Measurements from ENCODE around the gene ADAMTS7.
"Not testable (repeated sequence)": the region's sequence is repeated elsewhere in the genome, so short reads cannot be mapped to it uniquely, and the experiment has no call there.

The ADAMTS7 gene

DNA sequence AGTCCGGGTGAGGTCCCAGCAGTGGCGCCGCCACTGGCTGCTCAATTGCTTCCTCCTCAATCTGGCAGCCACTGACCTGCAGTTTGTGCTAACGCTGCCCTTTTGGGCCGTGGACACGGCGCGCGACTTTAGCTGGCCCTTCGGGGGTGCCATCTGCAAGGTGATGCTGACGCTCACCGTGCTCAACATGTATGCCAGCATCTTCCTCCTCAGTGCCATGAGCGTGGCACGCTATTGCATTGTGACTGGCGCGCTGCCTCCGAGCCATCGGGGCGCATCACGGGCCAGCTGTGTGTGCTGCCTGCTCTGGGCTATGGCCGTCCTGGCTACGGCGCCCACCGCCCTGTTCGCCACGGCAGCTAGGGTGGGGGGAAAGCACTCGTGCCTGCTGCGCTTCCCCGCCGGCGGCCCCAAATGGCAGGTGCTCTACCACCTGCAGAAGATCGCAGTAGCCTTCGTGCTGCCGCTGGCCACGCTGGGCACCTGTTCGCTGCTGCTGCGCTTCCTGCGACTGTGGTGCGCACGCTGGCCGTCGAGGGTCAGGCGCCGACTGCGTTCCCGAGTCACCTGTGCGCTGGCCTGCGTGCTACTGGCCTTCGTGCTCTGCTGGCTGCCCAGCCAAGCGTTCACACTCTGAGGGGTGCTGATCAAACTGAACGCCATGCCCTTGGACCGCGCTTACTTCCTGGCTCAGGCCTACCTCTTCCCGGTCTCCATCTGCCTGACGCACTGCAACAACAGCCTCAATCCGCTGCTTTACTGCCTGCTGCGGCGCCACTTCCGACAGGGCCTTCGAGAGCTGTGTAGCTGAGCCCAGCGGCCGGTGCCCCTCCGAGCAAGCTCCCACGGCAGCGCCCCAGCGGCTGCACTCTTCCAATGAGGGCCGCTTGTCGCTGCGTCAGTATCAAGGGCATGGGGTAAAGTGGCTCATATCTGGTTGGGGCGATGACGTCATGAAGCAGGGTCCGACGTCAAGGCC, 20.3 kb upstream of the ADAMTS7 start:
- DNase-seq = no peak

DNA sequence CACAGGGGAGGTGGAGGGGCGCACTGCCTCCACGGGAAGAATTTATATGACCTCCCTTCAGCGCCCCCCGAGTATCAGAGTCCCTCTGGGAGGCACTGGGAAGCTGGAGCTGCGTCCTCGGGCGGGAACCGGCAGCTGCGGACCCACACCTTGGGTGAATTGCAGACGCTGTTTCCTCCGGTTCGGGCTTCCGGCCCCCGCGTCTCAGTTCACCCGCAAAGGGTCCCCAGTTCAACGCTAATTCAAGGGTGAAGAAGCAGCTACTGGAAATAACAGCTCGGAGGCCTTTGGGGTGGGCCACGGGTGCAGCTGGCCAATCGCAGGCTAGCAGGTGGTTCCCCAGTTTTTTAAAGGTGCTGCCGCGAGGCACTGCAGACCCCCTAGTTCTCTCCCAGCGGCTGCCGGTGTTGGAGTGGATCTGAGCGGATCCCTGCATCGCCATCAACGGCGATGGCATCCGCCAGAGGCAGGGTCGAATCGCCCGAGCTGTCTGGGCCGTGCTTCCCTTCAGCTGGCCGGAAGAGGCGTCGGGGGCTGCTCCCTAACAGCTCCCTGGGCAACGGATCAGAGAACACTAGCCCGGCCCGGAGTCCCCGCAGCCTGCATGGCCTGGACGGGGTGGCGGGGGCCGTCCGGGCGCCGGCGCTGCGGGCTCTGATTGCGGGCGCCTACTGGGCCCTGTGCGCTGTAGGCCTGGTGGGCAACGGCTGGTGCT, 19.4 kb upstream of the ADAMTS7 start:
- no peak for DNase-seq

DNA sequence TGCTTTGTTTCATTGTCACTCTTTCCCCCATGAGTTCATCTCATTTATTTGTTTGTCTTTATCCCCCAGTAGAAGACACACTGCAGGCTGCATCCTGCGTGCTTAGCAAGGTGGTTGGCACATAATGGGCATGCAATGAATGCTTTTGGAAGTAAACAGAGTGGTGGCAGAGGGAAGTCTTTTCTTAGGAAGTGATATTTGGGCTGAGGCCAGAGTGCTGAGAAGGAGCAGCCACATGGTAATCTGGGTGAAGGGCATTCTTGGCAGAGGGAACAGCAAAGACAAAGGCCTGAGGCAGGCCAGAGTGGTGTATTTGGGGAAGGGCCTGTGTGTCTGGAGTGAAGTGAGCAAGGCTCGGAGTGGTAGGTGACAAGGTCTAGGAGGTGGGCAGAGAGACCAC, 17.7 kb upstream of the ADAMTS7 start:
- DNase-seq = no peak

DNA sequence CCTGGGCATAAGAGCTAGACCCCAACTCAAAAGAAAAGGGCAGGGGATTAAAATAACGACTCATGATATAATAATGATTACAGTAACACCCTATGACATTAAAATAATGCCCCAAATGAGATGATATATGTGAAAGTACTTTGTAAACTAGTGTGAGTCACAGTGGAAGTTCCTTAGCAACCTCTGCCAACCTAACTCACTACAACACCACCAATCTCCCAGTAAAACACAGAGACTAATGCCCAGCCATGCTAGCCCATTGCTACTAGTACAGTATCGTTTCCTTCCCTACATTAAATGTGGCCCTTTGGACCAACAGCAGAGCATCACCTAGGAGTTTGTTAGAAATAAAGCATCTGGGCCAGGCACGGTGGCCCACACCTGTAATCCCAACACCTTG, 11.2 kb upstream of the ADAMTS7 start:
- DNase-seq = no peak

DNA sequence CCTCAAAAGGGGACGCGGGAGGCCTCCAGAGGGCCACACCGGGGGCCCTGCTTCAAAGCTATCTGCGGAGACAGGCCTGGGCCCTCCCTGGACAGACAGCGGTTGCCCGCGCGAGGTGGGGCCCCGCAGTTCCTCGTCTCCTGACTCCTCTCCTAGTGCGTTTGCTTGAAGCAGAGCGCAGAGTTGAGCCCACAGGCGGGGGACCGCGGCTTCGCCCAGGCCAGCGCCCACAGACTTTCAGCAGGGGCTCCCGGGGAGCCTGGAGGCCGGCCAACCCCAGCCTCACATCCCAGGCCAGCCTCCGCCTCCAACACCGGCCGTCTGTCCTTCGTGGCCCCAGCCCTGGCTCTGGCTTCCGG, 540 bp upstream of the ADAMTS7 start:
- DNase-seq = no peak

DNA sequence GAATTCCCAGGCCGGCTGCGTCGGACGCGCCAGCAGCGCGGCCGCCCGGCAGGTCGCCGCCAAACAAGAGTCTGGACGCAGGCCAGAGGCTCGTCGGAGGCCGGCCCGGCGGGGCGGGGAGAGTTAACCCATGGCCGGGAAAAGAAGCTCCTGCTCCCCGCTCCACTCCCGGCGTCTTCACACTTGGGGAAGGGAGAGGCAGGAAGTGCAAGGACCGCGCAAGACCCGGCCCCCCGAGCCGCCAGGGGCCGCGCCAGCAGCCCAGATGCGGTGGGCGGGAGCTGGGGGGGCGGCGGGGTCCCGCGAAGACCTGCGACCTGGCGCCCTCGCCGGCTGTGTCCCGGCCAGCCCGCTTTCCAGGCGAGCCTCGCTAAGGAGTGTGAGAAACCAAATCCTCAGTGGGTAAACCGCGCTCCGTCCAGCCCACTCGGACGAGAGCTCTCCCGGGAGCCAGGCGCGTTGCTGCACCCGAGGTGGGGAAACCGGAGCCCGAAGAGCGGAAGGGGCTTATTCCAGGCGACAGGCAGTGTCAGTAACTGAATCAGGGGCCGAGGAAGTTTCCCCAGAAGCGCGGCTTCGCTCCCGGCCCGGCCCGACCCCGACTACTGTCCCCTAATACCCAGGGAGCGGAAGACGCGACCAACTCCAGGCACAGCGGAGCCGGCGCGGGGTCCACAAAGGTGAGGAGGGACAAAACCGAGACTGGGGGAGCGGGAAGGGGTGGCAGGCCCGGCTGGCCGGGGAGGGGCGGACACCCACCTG, 721 bp downstream of the ADAMTS7 start:
- DNase-seq = peak in 1 of 2 experiments; percentile 32

DNA sequence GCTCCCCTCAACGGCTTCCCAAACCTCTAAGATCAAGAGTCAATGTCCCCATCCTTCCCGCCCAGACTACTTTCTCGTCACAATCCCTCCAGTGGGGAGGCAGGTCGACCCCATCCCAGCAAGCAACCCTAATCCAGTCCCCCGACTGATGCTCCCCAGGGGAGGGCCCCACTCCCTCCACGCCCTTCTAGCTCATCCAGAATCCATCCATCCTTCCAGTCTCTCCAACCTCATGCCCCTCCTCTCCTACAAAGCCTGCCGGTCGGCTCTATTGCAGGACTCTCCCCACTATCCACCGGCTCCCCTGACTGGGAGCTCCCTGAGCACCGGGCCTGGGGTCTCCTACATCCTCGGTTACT, 1.3 kb downstream of the ADAMTS7 start:
- DNase-seq = no peak

DNA sequence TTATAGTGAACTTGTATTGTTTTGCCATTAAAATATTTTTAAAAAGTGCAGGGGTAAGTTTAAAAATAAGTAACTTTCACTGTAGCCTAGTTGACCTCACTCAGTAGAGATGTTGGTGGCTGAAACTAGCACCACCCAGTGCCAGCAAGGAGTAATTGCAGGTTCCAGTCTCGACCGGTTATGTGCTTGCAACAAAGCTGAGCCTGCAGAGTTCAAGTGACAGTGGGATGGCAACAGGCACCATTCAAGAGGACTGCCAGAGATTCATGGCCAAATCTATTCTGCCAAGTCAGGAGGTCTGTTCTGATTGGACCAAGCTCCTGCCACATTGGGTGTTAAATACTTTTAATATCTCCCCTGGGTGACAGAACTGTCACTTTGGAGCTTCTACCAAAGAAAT, 2.7 kb downstream of the ADAMTS7 start:
- peak in 1 of 2 experiments; percentile 17 for DNase-seq

DNA sequence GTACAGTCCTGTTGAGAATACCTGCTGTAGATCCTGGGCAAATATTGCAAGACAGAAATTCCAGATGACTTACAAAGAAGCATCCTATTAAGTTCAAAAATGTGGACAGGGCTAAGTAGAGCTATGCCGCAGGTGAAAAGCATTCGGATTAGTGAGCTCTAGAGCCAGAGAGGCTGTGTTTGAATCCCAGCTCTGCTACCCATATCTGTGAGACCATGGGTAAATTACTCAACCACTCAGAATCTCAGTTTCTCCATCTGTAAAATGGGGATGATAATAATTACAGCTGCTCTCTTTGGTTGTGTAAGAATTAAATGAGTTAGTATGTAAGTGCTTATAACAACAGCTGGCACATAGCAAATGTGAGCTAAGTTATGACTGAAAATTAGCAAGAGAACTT, 3.9 kb downstream of the ADAMTS7 start:
- no peak for DNase-seq

DNA sequence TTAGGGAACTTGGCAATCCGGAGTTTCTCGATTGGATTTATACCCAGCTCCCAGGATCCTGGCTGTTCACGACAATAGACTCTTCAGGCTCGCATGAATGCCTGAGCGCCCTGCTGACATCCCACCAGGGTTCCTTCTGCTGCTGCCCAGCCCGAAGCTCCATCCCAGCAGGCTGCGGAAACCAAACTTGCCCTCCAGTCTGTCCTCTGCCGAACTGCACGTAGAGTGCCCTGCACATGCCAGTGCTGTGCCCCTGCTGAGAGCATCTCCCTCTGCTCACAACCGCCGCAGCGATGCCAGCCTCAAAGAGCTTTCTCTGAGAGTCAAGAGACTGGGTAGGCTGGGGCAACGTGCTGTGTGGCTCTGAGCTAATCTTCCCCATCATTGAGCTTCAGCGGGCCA, 6.9 kb downstream of the ADAMTS7 start:
- DNase-seq = peak in 1 of 2 experiments; percentile 38

DNA sequence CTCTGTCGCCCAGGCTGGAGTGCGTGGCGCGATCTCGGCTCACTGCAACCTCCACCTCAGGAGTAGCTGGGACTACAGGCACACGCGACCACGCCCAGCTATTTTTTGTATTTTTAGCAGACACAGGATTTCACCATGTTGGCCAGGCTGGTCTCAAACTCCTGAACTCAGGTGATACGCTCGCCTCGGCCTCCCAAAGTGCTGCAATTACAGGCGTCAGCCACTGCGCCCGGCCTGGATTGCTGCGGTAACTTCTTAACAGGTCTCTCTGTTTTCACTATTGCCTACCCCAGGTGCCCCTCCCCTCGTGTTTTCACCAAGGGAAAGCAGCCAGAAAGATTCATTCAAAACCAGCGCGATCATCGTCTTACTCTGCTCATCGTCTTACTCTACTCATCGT, 10.5 kb downstream of the ADAMTS7 start:
- DNase-seq = no peak

DNA sequence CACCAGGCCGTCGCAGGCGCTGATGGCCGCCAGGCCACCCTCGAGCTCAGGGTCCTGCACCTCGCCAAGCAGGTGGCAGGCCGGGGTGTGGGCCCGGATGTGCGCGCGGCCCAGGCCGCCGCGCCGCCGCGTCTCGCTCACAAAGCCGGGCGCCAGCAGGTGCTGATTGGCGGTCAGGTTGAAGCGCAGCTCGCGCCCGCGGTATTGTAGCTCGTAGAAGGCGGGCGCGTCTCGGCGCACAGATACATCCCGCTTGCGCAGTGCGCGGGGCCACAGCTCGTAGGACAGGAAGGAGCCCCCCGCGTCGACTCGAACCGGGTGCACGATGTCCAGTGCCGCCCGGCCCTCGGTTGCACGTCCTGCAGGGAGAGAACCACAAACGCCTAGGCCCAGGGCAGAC, 11.1 kb downstream of the ADAMTS7 start:
- no peak for DNase-seq

DNA sequence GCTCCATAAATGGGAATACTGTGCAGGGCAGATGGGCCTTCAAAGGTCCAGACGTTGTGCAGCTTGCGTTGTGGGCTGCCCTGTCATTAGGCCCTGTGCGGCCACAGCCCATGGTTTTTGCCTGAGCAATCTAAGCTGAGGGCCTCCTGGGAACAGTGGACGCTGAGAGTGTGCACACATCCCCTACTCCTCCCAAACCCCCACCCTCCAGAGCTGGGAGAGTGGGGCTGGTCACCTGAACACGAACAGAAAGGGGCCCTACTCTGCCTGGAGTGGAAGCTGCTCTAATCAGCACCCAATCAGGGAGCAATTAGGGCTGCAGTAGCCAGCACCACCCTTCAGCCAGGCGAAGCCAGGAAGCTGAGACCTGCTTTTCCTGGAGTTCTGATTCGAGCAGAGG, 12.2 kb downstream of the ADAMTS7 start:
- not testable (repeated sequence) for DNase-seq

DNA sequence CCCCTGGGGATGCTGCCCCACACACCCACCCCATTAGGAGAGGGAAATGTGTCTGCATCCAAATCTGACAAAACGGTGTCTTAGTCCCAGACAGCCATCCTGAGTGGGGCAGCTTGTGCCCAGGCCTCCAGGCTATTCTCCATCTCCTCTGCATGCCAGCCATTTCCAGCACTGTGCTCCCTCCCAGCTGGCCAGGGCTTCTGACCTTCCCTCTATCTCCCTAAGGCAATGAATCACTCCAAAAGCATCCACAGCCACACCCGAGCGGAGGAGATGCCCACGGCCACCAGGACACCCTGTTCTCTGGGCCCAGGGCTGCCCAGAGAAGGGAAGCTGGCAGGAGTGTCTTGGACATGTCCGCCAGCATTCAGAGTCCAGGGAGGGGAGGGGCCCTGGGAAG, 12.9 kb downstream of the ADAMTS7 start:
- DNase-seq = not testable (repeated sequence)

DNA sequence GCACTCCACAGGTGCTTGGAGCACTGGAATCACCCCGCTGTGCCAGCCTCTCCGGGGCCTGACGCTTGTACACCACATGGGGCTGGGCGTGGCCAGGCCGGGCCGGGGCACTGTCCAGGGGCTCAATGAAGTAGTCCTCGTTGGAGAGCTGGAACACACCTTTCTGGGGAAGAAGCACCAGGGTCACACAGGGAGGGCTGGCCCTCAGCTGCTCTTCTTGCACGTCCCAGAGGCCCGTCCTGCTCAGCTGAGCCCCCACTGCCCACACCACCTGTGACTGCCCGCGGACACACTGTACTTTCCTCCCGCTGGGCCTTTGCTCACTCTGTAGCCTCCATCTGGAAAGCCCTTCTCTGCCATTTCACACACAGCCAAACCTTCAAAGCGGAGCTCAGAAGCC, 13.3 kb downstream of the ADAMTS7 start:
- DNase-seq = no peak

DNA sequence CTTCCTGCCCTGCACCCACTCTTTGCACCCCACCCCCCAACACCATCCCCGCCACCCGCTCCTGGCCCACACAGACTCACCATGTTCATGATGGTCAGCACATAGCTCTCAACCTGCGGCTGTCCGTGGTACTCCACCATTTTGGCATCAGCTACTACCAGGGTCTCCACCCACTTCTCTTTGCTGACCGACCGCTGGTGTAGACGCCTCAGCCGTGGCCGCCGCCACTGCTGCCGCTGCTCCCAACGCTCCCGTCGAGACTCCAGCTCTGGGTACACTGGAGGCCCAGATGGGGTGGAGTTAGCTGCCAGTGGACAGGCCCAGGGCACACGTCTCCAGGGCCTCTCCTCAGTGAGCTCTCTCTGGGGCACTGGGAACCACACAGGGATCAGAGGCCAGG, 14.8 kb downstream of the ADAMTS7 start:
- no peak for DNase-seq

DNA sequence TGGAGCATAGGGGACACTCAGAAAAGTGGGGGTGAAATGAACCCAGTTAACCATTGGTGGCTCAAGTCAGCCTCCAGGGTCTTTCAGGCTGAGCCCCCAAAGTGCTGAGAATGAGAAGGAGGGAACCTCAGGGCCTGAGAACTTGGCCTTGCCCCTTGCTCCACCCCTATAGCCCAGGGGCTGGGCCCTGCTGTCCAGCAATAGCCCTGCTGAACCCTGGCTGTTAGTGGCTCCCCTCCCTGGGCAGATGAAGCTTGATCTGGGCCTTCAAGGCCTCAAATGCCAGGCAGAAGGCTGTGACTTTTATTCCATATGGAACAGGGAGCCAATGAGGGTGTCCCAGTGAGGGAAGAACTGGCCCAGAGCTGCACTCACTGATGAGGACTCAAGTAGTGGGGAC, 16.2 kb downstream of the ADAMTS7 start:
- no peak for DNase-seq

DNA sequence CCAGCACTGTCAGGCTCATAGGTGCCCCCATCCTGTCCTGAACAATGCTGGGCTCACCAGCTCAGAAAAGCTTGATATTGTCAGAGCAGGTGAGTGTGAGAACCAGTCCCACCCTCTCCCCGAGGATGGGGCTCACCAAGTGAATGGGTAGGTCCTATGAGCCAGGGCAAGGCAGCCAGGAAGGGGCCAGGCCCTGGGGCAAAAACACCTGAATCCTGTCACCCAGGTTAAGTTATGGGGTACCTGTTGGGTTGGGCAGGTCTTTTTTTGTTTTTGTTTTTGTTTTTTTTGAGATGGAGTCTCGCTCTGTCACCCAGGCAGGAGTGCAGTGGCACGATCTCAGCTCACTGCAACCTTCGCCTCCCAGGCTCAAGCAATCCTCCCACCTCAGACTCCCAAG, 16.8 kb downstream of the ADAMTS7 start:
- not testable (repeated sequence) for DNase-seq

DNA sequence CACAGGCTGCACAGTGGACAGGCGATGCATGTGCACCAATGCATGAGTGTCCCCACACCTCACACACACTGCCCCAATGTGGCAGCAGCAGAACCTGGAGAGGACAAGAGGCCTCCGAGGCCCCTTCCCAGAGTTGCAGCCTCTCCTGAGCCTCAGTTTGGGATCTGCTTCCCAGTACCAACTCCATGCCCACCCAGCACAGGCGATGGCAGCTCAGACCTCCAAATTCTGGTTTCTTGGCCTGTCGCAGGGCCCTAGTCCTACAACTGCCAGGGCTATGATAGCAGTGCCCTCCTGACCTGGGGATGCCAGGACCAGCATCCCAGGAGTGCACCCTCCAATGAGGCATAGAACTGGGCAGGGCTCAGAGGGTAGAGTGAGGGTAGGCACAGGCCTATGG, 19.9 kb downstream of the ADAMTS7 start:
- no peak for DNase-seq

DNA sequence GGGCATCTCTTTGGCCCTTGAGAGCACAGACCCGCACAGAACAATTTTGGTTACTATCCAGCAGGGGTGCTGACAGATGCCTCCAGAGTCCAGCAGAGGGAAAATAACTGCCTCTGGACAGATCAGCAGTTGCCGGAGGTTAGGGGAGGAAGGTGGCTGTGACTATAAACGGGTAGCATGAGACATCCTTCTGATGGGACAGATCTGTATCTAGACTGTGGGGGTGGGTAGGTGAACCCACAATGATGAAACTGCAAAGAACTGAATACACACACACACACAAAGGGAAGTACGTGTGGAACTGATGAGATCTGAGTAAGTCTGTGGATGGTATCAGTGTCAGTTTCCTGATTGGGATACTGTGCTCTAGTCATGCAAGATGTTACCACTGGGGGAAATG, 21.2 kb downstream of the ADAMTS7 start:
- no peak for DNase-seq

DNA sequence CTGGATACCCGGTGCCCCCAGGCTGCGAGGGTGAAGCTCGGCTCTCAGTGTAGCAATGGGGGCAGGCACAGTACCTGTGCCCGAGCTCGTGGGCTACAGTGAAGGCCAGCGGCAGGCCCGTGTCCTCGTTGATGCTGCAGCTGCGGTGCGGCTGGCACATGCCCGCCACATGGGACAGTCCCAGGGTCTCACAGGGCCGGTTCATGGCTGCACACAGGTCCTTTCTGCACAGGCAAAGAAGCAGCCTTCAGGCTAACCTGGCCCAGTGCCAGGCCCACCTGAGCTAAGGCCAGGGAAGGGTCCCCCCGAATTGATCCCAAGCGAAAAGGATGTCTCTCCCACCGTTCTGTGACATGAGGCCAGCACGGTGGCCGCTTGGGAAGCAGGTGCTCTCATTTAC, 21.6 kb downstream of the ADAMTS7 start:
- DNase-seq = no peak

DNA sequence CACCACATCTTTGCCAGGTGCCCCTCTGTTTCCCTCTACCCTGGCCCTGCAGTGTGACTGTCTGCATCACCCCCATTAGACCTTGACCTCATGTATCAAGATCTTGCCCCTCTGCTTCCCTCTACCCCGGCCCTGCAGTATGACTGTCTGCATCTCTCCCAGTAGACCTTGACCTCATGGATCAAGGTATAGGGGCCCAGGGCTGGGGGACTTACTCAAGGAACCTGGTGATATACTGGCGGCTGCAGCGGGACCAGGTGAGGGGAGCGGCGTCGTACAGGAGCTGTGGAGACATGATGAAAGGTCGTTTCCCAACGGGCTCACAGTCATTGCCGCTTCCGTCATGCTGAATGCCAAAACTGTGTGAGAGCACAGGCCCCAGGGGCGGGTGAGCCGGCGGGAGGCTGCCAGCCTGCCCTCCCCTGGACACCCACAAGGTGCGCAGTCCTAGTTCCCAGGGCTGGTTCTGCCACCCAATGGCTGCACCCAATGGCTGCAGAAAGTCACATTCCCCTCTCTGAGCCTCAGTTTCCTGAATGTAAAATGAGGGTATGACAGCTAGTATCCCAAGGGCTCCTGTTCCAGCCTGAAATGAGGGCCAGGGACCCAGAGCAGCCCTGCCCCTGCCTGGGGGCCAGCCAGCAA, 23.1 kb downstream of the ADAMTS7 start:
- DNase-seq = no peak

DNA sequence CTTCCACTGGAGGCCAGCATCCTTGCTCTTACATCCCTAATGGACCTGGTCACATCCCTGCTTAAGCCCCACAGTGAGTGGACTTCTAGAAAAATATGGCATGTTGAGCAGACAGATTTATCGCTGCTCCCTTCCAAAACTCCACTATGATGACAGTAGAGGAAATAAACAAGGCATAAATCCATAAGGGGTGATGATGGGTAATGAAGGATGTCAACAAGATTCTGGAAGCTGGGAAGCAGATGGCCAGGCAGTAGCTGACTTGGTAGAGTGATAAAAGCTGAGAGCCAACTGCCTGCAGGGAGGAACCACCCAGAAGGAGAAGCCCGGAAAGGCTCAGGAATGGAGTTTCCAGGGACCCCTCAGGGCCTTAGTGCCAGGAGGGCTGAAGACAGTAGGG, 28.9 kb downstream of the ADAMTS7 start:
- DNase-seq = peak; percentile 29 to 66
